Dendritic cell treated with granulocyte-macrophage colony-stimulating factor and Interleukin-4, amounts not matched to agents 40 ng/mL and 50 ng/mL, for 4 days (primary cell): ENCODE results near the gene THAP8.
"Not testable (repeated sequence)": the region's sequence is repeated elsewhere in the genome, so short reads cannot be mapped to it uniquely, and the experiment has no call there.

Source experiments
- H3K27ac Mint-ChIP-seq: one replicate; pipeline ENCODE4 v1.8.0; 2022; ENCODE audit warnings: mild to moderate bottlenecking, mixed read lengths
- H3K27me3 Mint-ChIP-seq: one replicate; pipeline ENCODE4 v1.8.0; 2022; ENCODE audit warnings: mild to moderate bottlenecking, mixed read lengths
- H3K36me3 Mint-ChIP-seq: one replicate; pipeline ENCODE4 v1.8.0; 2022; ENCODE audit warnings: low read depth, mixed read lengths
- H3K4me1 Mint-ChIP-seq: one replicate; pipeline ENCODE4 v1.8.0; 2022; ENCODE audit warnings: low read depth, mixed read lengths
- H3K4me3 Mint-ChIP-seq: one replicate; pipeline ENCODE4 v1.8.0; 2022; ENCODE audit warnings: mild to moderate bottlenecking, moderate library complexity, mixed read lengths
- H3K9me3 Mint-ChIP-seq: one replicate; pipeline ENCODE4 v1.8.0; 2022; ENCODE audit warnings: mixed read lengths
- intact Hi-C: fragments of 100-400 bp; cut with micrococcal nuclease; formaldehyde crosslinking; loops from one replicate; pipeline ENCODE4 v1.15.0; 2022

Gene THAP8

DNA sequence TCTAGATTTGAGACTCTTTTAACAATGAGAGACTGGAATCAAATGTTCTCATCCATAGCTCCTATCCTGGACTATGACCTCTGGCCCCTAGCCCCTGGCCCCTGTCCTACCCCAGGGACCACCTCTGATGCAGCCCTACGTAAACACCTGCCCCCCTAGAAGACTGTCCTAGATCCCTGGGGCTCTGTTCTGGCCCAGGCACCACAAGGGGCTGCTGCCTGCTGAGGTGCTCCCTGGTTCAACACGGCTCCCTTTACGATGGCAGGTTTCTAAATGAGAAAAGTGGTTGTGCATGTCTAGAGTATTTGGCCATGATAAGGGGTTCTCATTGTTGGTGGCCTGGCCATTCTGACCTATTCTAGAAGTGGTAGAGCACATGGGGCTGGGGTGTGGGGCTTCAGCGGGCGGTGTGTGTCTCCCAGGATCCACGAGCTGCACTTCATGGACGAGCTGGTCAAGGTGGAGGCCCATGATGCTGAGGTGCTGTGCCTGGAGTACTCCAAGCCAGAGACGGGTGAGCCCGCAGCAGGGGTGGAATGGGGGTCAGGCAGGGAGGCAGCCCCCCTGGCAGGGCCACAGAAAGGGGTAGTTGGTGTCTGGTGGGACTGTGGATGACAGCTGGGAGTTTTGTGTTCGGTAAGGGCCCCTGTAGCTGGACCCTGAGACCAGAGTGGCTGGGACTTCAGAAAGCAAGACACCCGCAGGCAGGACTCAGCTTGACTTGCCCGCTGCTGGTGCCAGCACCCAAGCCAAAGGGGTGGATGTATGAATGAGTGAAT, 30.3 kb upstream of the THAP8 start:
- Mint-ChIP-seq H3K9me3 (no peaks in the 10 kb centered on the region), H3K27ac (no peak overlapping the region), H3K27me3 (no peaks in the 10 kb centered on the region), H3K4me1 (no peaks in the 10 kb centered on the region), H3K4me3 (no peak overlapping the region), H3K36me3 (peaks cover 31% of the 10 kb centered on the region)
- intact Hi-C loops = no loop called here

- Mint-ChIP-seq H3K27ac (no peak overlapping the region), H3K4me1 (no peaks in the 10 kb centered on the region), H3K9me3 (no peaks in the 10 kb centered on the region)
Measured at GRCh38 chr19:36082916-36083315, 28.8 kb upstream of the THAP8 start.

GRCh38 chr19:36081894-36082293, 27.8 kb upstream of the THAP8 start:
- Mint-ChIP-seq H3K27ac (no peak overlapping the region), H3K36me3 (peaks cover 26% of the 10 kb centered on the region), H3K27me3 (no peaks in the 10 kb centered on the region), H3K4me1 (no peaks in the 10 kb centered on the region), H3K4me3 (no peak overlapping the region), H3K9me3 (no peaks in the 10 kb centered on the region)
- intact Hi-C loops = no loop called here

More at GRCh38 chr19:36082916-36083315, 28.8 kb upstream of the THAP8 start:
- no peaks in the 10 kb centered on the region for H3K27me3 Mint-ChIP-seq
- no peak overlapping the region for H3K4me3 Mint-ChIP-seq
- H3K36me3 Mint-ChIP-seq = peaks cover 26% of the 10 kb centered on the region
- intact Hi-C loops = no loop called here

DNA sequence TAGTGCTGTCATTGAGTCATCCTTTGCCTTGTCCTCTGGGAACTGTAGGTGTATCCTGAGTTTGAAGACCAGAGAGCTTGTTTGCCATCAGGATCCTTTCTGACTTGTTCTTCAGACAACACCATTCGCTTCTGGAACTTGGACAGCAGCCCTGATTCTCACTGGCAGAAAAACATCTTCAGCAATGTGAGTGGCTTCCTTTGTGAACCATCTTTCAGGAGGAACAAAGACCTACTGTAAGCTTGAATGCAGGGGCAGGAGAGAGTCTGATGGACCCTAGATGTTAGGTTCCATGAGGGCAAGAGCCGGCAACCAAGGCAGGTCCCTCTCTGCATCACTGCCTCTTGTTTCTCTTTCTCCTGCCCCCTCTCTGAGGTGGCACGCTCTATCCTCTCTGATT, 27.3 kb upstream of the THAP8 start:
- no peaks in the 10 kb centered on the region for H3K27me3 Mint-ChIP-seq
- H3K36me3 Mint-ChIP-seq = peaks cover 26% of the 10 kb centered on the region
- no peak overlapping the region for H3K27ac Mint-ChIP-seq
- H3K4me3 Mint-ChIP-seq = no peak overlapping the region
- H3K9me3 Mint-ChIP-seq = no peaks in the 10 kb centered on the region
- intact Hi-C loops = no loop called here
- no peaks in the 10 kb centered on the region for H3K4me1 Mint-ChIP-seq

DNA sequence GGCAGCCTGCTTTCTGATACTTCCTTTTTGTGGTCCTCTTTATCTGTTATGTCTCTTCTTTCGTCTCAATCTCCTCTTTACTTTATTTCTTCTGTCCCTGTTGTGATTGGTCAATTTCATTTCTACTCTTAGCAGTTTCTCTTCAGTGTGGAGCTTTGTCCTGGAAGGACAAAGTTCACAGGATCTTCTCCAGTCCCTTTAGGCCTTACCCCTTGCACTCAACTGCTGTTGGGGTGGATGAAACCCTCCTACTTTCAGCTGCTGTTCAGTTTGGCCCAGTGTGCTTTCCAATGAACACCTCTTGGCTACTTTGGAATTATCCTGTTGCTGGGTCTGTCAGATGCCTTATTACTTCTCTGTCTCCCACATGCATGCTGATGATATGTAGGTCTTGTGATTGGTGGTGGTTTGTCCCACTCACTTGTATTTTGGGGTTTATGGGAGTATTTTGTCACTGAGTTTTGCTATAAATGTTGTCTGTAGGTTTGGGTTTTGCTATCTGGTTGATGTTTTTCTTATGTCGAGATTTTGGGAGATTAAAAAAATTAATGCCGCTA, 25.4 kb upstream of the THAP8 start:
- intact Hi-C loops = no loop called here
- Mint-ChIP-seq H3K9me3 (no peaks in the 10 kb centered on the region), H3K27ac (no peak overlapping the region), H3K4me3 (no peak overlapping the region), H3K27me3 (no peaks in the 10 kb centered on the region), H3K36me3 (peaks cover 21% of the 10 kb centered on the region), H3K4me1 (no peaks in the 10 kb centered on the region)

GRCh38 chr19:36073121-36073876, 19.2 kb upstream of the THAP8 start:
- no peaks in the 10 kb centered on the region for H3K27me3 Mint-ChIP-seq
- H3K9me3 Mint-ChIP-seq = no peaks in the 10 kb centered on the region
- intact Hi-C loops = no loop called here
- H3K27ac Mint-ChIP-seq = no peak overlapping the region
- H3K4me1 Mint-ChIP-seq = no peaks in the 10 kb centered on the region
- no peak overlapping the region for H3K4me3 Mint-ChIP-seq
- peaks cover 25% of the 10 kb centered on the region for H3K36me3 Mint-ChIP-seq

DNA sequence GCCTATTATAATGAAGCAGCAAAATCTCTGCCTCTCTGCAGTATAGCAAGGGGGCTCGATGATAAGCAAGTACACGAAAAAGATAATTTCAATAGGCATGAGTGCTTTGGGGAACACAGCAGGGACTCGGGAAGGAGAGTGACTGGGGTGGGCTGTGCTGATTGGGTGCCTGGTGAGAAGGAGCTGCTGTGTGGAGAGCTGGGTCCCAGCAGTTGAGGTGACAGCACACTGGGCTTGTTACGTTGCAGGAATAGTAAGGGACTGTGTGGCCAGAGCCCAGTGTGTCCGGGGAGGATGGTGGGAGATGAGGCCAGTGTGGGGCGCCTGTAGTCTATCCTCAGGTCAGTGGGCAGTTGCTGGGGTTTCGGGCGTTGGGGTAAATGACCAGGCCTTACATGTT, 18.0 kb upstream of the THAP8 start:
- Mint-ChIP-seq H3K4me1 (no peaks in the 10 kb centered on the region), H3K4me3 (no peak overlapping the region), H3K27me3 (no peaks in the 10 kb centered on the region), H3K9me3 (no peaks in the 10 kb centered on the region), H3K36me3 (peaks cover 35% of the 10 kb centered on the region), H3K27ac (no peak overlapping the region)
- intact Hi-C loops = no loop called here

DNA sequence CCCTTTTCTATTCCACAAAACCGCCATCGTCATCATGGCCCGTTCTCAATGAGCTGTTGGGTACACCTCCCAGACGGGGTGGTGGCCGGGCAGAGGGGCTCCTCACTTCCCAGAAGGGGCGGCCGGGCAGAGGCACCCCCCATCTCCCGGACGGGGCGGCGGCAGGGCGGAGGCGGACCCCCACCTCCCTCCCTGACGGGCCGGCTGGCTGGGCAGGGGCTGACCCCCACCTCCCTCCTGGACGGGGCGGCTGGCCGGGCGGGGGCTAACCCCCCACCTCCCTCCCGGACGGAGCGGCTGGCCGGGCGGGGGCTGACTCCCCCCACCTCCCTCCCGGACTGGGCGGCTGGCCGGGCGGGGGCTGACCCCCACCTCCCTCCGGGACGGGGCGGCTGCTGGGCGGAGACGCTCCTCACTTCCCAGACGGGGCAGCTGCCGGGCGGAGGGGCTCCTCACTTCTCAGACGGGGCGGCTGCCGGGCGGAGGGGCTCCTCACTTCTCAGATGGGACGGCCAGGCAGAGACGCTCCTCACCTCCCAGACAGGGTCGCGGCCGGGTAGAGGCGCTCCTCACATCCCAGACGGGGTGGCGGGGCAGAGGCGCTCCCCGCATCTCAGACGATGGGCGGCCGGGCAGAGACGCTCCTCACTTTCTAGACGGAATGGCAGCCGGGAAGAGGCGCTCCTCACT, 14.9 kb upstream of the THAP8 start:
- H3K4me3 Mint-ChIP-seq, H3K9me3 Mint-ChIP-seq, H3K27me3 Mint-ChIP-seq, intact Hi-C loops, H3K4me1 Mint-ChIP-seq, H3K27ac Mint-ChIP-seq: not testable (repeated sequence)
- H3K36me3 Mint-ChIP-seq = peaks cover 35% of the 10 kb centered on the region

- Mint-ChIP-seq H3K36me3 (peaks cover 28% of the 10 kb centered on the region), H3K4me1 (peaks cover 8% of the 10 kb centered on the region), H3K27ac (no peak overlapping the region), H3K9me3 (no peaks in the 10 kb centered on the region), H3K27me3 (no peaks in the 10 kb centered on the region), H3K4me3 (no peak overlapping the region)
- intact Hi-C loops = no loop called here
Measured at GRCh38 chr19:36067681-36068080, 13.6 kb upstream of the THAP8 start.

GRCh38 chr19:36064826-36065225, 10.7 kb upstream of the THAP8 start:
- Mint-ChIP-seq H3K9me3 (no peaks in the 10 kb centered on the region), H3K4me1 (peaks cover 8% of the 10 kb centered on the region), H3K27me3 (no peaks in the 10 kb centered on the region), H3K27ac (peak overlapping the region; percentile 64), H3K36me3 (peaks cover 18% of the 10 kb centered on the region), H3K4me3 (no peak overlapping the region)
- intact Hi-C loops = no loop called here

GRCh38 chr19:36061367-36061766, 7.3 kb upstream of the THAP8 start:
- no peaks in the 10 kb centered on the region for H3K27me3 Mint-ChIP-seq
- intact Hi-C loops = loop anchor here (2.0 kb wide), 1 partner anchor 109 kb away; no protein-coding TSS in a partner anchor
- no peak overlapping the region for H3K27ac Mint-ChIP-seq
- H3K4me1 Mint-ChIP-seq = peaks cover 17% of the 10 kb centered on the region
- H3K9me3 Mint-ChIP-seq = no peaks in the 10 kb centered on the region
- no peaks in the 10 kb centered on the region for H3K36me3 Mint-ChIP-seq
- no peak overlapping the region for H3K4me3 Mint-ChIP-seq

- no peak overlapping the region for H3K4me3 Mint-ChIP-seq
- no peak overlapping the region for H3K27ac Mint-ChIP-seq
- H3K9me3 Mint-ChIP-seq = no peaks in the 10 kb centered on the region
- H3K36me3 Mint-ChIP-seq = no peaks in the 10 kb centered on the region
- no peaks in the 10 kb centered on the region for H3K27me3 Mint-ChIP-seq
- peaks cover 25% of the 10 kb centered on the region for H3K4me1 Mint-ChIP-seq
- intact Hi-C loops = loop anchor here (2.0 kb wide), 1 partner anchor 110 kb away; no protein-coding TSS in a partner anchor
Measured at GRCh38 chr19:36060430-36060829, 6.3 kb upstream of the THAP8 start.

GRCh38 chr19:36059180-36059910, 5.3 kb upstream of the THAP8 start:
- H3K27ac Mint-ChIP-seq = no peak overlapping the region
- H3K36me3 Mint-ChIP-seq = no peaks in the 10 kb centered on the region
- no peak overlapping the region for H3K4me3 Mint-ChIP-seq
- H3K9me3 Mint-ChIP-seq = no peaks in the 10 kb centered on the region
- peaks cover 20% of the 10 kb centered on the region for H3K4me1 Mint-ChIP-seq
- intact Hi-C loops = no loop called here
- H3K27me3 Mint-ChIP-seq = no peaks in the 10 kb centered on the region
